ENCODE measurements around the gene DEPDC1B.

DEPDC1B gene, protein sequence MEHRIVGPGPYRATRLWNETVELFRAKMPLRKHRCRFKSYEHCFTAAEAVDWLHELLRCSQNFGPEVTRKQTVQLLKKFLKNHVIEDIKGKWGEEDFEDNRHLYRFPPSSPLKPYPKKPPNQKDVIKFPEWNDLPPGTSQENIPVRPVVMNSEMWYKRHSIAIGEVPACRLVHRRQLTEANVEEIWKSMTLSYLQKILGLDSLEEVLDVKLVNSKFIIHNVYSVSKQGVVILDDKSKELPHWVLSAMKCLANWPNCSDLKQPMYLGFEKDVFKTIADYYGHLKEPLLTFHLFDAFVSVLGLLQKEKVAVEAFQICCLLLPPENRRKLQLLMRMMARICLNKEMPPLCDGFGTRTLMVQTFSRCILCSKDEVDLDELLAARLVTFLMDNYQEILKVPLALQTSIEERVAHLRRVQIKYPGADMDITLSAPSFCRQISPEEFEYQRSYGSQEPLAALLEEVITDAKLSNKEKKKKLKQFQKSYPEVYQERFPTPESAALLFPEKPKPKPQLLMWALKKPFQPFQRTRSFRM

DNA sequence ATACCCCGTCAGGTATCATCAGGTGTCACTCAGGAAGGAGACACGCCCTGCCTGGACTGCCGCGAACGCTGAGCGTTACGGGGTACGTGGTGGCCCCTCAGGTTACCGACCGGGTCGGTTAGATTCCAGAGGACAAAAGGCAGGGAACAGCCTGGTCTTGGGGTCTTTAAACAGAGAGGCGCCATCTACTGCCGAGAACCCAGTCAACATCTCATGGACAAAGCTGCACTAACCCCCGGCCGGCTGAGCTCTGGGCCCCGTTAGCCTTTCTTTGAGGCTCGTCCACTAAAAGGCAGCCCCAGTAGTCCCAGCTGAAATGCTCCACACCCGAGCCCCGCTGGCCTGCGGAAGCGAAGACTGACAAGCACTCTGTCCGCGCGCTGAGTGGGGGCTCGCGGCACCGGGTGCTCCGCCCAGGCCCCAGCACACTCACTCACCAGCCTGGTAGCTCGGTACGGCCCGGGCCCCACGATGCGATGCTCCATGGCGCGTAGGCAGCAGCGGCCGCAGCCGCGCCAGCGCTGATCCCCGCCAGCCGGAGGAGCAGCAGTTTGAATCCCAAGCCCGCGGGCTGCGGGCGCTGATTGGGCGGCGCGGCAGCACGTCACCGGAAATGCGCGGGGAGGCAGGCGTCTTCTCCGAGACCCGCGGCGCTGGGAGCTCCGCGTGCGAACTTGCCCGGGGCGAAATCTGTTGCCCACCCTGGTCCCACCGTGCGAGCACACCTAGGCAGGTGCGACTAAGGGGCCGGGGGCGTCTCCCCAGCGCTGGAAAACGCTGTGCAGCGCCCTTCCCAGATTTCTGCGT lies at the start of gene DEPDC1B:
DEPDC1B (minus strand) TSS at position 558 of the 807 bp plus-strand sequence; CDS start at position 485, 73 bp downstream.
- no peaks in the 10 kb centered on the region for H3K9me3 ChIP-seq (ENCODE audit: insufficient read depth, low read depth, low read length)
- H3K9ac ChIP-seq (ENCODE audit: low read depth, low read length, poor library complexity, severe bottlenecking), result peak within 1 kb of the TSS; percentile 77
- no peak for TF ChIP-seq EZH2phosphoT487 (IDR thresholded peaks at IDR 0.05; ENCODE audit: borderline replicate concordance)
- TF ChIP-seq, protein P1, sequence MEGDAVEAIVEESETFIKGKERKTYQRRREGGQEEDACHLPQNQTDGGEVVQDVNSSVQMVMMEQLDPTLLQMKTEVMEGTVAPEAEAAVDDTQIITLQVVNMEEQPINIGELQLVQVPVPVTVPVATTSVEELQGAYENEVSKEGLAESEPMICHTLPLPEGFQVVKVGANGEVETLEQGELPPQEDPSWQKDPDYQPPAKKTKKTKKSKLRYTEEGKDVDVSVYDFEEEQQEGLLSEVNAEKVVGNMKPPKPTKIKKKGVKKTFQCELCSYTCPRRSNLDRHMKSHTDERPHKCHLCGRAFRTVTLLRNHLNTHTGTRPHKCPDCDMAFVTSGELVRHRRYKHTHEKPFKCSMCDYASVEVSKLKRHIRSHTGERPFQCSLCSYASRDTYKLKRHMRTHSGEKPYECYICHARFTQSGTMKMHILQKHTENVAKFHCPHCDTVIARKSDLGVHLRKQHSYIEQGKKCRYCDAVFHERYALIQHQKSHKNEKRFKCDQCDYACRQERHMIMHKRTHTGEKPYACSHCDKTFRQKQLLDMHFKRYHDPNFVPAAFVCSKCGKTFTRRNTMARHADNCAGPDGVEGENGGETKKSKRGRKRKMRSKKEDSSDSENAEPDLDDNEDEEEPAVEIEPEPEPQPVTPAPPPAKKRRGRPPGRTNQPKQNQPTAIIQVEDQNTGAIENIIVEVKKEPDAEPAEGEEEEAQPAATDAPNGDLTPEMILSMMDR (conservative IDR thresholded peaks at IDR 0.05; ENCODE audit: low read length), result peak; percentile 53
- peaks cover 48% of the 10 kb centered on the region for H3K79me2 ChIP-seq (ENCODE audit: insufficient read depth, low read length)
- H3K4me2 ChIP-seq (ENCODE audit: low read depth, low read length, poor library complexity, severe bottlenecking), result peak within 1 kb of the TSS; percentile 97
- peak within 1 kb of the TSS; percentile 98 for H2AFZ ChIP-seq (ENCODE audit: low read length)
- peaks cover 38% of the 10 kb centered on the region for H3K4me1 ChIP-seq (ENCODE audit: insufficient read depth, low read length, poor library complexity, severe bottlenecking)
- H4K20me1 ChIP-seq (ENCODE audit: insufficient read depth, low read length, poor library complexity, severe bottlenecking), result peaks cover 3% of the 10 kb centered on the region
- H3K4me3 ChIP-seq (ENCODE audit: low read length, poor library complexity, severe bottlenecking), result peak within 1 kb of the TSS; percentile 83
- no peaks in the 10 kb centered on the region for H3K27me3 ChIP-seq (ENCODE audit: insufficient read depth, low read length, poor library complexity, severe bottlenecking)
- no peaks in the 10 kb centered on the region for H3K36me3 ChIP-seq (ENCODE audit: insufficient read depth, low read length)
- H3K9me2 ChIP-seq (replicated peaks; ENCODE audit: low read depth, low read length), result no peaks in the 10 kb centered on the region
- H3F3A ChIP-seq (ENCODE audit: low read depth), result no peaks in the 10 kb centered on the region

DNA sequence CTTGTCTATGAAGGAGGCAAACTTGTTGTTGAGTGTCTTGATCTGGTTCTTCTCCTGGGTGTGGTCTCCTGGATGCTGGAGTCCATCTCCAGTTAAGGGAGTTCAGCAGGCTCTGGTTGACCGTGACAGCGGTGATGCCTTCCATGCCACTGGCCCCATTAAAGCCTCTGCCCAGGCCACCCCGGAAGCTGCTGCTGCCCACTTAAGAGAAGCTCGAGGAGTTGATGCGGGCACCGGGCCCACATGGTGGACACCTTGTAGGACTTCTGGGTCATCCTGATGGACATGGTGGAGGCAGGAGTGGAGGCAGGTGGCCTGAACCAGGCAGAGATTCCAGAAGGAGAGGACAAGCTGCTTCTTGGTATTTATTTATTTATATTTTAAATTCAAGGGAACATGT lies 44.7 kb upstream of the DEPDC1B start:
- Histone ChIP-seq H3K79me2 (ENCODE audit: insufficient read depth, low read length) (no peaks in the 10 kb centered on the region), H3K9me2 (replicated peaks; ENCODE audit: low read depth, low read length) (no peaks in the 10 kb centered on the region), H4K20me1 (ENCODE audit: insufficient read depth, low read length, poor library complexity, severe bottlenecking) (no peaks in the 10 kb centered on the region), H3F3A (ENCODE audit: low read depth) (no peaks in the 10 kb centered on the region), H3K9ac (ENCODE audit: low read depth, low read length, poor library complexity, severe bottlenecking) (no peak overlapping the region), H3K4me1 (ENCODE audit: insufficient read depth, low read length, poor library complexity, severe bottlenecking) (no peaks in the 10 kb centered on the region), H3K9me3 (ENCODE audit: insufficient read depth, low read depth, low read length) (no peaks in the 10 kb centered on the region), H3K4me2 (ENCODE audit: low read depth, low read length, poor library complexity, severe bottlenecking) (no peak overlapping the region), H3K36me3 (ENCODE audit: insufficient read depth, low read length) (no peaks in the 10 kb centered on the region), H2AFZ (ENCODE audit: low read length) (no peak overlapping the region), H3K4me3 (ENCODE audit: low read length, poor library complexity, severe bottlenecking) (no peak overlapping the region), H3K27me3 (ENCODE audit: insufficient read depth, low read length, poor library complexity, severe bottlenecking) (no peaks in the 10 kb centered on the region)
- TF ChIP-seq EZH2phosphoT487 (IDR thresholded peaks at IDR 0.05; ENCODE audit: borderline replicate concordance), result no peak
- TF ChIP-seq, protein P1 (conservative IDR thresholded peaks at IDR 0.05; ENCODE audit: low read length), result no peak

DNA sequence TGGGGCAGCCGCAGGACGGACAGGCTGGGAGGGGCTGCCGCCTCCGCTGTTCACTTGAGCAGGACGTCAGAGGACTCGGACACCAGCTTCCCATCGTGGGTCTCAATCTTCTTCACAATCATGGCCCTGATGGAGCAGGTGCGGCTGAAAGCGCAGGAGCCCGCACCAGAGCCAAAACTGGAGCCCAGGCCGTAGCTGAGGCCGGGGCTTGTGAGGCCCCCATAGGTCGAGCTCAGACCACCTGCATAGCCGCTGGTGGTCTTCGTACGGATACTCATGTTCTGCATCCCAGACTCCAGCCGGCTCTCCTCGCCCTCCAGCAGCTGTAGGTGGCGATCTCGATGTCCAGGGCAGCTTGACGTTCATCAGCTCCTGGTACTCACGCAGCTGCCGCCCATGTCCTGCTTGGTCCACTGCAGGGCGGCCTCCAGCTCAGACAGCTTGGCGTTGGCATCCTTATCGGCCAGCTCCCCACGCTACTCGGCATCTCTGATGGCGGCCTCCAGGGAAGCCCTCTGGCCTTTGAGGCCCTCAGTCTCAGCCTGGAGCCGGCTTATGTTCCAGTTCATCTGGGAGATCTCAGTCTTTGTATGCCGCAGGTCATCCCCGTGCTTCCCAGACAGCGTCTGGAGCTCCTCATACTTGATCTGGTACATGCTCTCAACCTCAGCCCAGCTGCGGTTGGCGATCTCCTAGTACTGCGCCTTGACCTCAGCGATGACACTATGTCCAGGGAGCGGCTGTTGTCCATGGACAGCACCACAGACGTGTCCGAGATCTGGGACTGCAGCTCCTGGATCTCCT lies 43.7 kb upstream of the DEPDC1B start:
- H3K4me2 ChIP-seq (ENCODE audit: low read depth, low read length, poor library complexity, severe bottlenecking), result no peak overlapping the region
- H3K79me2 ChIP-seq (ENCODE audit: insufficient read depth, low read length), result no peaks in the 10 kb centered on the region
- no peaks in the 10 kb centered on the region for H4K20me1 ChIP-seq (ENCODE audit: insufficient read depth, low read length, poor library complexity, severe bottlenecking)
- H3K4me3 ChIP-seq (ENCODE audit: low read length, poor library complexity, severe bottlenecking), result no peak overlapping the region
- no peaks in the 10 kb centered on the region for H3K4me1 ChIP-seq (ENCODE audit: insufficient read depth, low read length, poor library complexity, severe bottlenecking)
- no peaks in the 10 kb centered on the region for H3K9me3 ChIP-seq (ENCODE audit: insufficient read depth, low read depth, low read length)
- TF ChIP-seq EZH2phosphoT487 (IDR thresholded peaks at IDR 0.05; ENCODE audit: borderline replicate concordance), result no peak
- TF ChIP-seq, protein P1 (conservative IDR thresholded peaks at IDR 0.05; ENCODE audit: low read length), result no peak
- no peaks in the 10 kb centered on the region for H3K27me3 ChIP-seq (ENCODE audit: insufficient read depth, low read length, poor library complexity, severe bottlenecking)
- no peak overlapping the region for H3K9ac ChIP-seq (ENCODE audit: low read depth, low read length, poor library complexity, severe bottlenecking)
- no peak overlapping the region for H2AFZ ChIP-seq (ENCODE audit: low read length)
- no peaks in the 10 kb centered on the region for H3F3A ChIP-seq (ENCODE audit: low read depth)
- no peaks in the 10 kb centered on the region for H3K9me2 ChIP-seq (replicated peaks; ENCODE audit: low read depth, low read length)
- no peaks in the 10 kb centered on the region for H3K36me3 ChIP-seq (ENCODE audit: insufficient read depth, low read length)

All from Loucy (cell line).